Stimulated activated CD8-positive, alpha-beta memory T cell treated with anti-CD3 and anti-CD28 coated beads, Interleukin-4, amount 100 ng/mL, for 4 hours (primary cell): ENCODE measurements around the gene CHST3.

Experiments used
- DNase-seq, 2 donors: peaks; one replicate each; pipeline ENCODE4 v3.0.0-alpha.2; 2020; ENCODE audit warnings: low read depth in 2 of 2, low spot score in 1 of 2

The CHST3 gene

DNA sequence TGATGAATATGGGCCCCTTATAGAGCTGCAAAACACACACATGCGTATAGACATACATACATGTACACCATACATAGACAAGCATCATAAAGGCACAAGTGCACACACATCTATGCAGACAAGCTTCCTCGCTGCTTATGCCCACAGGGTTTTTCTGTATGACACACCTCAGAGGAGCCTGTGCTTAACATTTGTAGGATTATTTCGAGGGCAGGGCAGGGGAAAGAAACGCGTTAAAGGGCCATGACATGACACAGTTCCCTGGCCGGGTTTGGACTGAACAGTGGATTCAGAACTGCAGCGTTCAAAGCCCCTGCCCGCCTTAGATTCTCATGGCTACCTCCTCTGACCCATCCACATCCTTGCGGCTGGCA is 44.8 kb downstream of the CHST3 start:
- no peak for DNase-seq

DNA sequence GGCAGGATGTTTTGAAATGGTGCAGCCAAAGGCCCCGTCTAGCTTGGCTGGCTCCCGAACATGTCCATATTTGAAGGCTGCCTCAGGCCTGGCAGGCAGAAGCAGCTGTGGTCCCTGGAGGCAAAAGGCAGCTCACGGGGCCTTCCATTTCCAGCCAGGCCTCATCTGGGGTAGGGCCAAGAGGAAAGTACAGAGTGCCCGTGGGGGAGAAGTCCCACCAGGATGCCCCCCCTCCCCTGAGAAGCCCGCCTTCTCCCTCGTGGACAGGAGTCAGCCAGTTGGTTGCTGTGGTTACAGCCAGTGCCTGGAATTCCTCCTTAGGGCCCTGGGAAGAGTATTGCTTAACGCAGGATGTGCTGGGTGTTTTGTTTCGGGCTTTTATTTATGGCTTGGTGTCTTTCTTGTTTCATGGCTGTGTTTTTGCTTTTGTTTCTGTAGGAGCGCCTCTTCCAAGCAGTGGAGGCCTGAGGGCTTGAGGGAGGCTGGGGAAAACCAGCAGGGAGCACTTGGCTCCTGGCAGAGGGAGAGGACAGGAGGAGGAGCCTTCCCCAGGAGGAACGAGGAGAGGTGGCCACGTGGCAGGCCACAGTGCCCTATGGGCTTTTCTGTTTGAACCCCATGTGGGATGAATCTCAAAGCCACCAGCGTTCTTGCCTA is 45.4 kb downstream of the CHST3 start:
- no peak for DNase-seq

DNA sequence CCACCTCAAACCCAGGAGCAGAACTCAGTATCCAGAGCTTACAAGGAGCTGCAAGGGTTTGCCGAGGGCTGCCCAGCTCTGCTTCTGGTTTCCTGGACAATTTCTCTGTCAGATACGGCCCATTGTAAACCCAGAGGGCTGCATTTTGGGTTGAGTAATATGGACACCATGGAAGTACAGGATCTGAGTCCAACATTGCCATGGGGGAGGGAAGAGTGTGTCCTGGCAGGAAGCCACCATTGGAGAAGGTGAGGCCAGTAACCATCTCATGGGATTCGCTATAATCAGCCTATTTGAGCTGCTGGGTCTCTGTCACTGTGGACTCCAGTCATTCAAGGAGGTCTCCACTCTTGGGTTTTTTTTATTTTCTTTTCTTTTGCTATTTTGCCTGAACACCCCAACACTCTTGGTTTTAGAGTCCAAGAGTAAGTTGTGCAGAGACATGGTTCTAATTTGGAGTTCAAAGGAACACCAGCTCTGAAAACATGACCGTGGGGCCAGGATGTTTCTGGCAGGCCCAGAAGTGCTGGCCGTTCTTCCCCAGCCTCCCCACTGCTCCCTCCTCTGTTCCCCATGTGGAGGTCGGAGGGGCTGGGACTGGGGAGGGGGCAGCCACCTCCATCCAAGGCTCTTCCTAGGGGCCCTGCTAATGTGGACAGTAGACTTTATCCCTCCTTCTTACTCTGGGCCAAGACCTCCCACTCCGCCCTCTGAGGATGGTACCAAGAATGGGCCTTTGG is 46.2 kb downstream of the CHST3 start:
- DNase-seq = no peak

DNA sequence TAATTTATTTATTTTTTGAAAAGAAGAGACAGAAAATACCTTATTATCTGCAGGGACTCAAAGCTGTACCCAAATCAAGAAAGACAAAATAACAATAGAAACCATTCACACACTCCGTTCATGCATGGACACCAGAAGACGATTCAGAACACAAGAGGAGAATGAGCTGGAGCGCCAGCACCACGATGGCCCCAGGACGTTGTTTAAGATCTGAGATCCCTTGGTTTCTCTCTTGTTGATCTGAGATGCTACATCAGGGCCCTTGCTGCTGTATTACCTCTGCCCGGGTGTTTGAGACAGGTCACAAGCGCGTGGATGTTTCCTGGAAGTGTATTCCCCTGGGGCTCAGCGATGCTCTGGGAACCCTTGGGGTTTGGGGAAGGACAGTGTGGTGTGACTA is 46.8 kb downstream of the CHST3 start:
- no peak for DNase-seq

DNA sequence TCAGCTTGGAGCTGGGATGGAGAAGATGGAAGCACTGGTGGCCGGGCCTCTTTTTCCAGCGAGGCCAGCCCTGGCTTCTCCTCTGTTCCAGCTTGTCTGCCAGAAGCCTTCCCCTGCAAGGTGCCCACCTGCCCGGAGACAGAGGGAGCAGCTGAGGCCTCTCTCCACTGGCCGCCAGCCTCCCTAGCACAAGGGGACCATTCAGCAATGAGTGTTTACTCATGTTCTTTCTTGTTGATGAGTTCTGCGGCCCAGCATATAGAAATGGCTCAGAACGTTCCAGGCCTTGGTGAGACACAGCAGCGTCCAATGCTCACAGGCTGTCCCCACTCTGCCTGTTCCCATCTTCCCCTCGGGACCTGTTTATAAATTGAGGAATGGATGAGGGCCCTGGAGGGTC is 47.3 kb downstream of the CHST3 start:
- no peak for DNase-seq

DNA sequence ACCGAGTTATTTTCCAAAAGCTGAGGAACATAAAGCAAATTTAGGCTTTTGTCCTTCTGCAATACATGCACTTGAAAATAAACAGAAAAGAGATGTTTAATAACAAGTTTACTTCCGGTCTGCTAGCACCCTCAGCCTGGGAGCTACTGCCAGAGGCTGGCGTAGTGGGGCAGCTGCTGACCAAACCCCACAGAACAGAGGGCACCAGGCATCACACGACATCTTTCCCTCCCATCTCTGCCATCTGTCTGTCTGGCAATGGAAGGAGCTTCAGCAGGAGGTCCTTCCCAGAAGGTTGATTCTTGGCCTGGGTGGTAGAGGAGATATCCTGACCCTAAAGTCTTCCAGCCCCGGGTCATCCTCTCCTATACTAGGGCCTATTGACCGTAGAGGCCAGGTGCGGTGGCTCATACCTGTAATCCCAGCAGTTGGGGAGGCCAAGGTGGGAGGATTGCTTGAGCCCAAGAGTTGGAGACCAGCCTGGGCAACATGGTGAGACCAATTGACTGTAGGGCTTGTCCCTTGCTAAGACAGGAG is 47.8 kb downstream of the CHST3 start:
- DNase-seq = no peak

DNA sequence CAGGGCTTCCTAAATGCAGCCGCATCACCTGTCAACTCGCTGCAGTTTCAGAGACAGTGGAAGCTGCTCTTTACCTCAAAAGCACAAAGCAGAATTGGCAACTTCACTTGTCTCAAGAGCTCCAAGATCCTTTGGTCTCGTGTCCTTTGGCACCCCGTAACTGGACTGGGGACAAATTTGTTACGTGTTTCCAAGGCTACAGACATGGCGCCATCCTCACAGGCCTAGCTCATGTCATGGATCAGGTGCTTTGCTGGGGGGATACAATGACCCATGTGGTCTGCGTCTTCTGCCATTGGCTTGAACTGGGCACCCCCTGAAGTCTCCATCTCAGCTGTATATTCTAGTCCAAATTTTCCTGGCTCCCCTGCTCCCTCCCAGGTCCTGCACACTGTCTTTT is 48.6 kb downstream of the CHST3 start:
- DNase-seq = no peak

DNA sequence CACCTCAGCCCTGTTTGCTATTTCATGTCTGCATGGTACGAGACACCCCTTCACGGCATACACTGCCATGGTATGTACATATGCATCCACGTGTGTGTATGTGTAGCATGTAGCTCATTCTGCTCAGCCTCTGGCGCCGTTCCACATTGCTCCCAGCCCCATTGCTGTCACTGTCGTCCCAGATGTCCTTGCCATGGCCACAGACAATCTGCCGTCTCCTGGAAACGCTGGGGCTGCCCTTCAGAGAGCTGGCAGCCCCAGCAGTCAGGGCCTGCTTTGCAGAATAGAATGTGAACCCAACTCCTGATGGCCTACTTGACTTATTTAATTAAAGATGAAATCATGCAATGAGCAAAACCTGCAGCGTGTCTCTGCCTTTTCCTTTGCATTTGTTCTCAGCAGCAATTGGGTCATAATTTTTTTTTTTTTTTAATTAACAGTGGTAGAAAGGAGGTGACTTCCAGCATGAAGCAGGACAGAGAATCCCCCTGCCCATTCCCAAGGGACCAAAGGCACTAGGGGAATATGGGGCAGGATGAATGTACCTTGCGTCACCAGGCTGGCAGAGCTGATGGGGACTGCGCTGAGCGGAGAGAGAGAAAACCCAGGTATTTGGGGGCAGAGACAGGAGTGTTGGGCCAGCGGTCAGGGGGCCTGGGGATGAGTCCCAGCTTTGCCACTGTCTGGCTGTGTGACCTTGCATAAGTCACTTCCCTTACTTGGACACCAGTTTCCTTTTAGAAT is 49.2 kb downstream of the CHST3 start:
- no peak for DNase-seq

DNA sequence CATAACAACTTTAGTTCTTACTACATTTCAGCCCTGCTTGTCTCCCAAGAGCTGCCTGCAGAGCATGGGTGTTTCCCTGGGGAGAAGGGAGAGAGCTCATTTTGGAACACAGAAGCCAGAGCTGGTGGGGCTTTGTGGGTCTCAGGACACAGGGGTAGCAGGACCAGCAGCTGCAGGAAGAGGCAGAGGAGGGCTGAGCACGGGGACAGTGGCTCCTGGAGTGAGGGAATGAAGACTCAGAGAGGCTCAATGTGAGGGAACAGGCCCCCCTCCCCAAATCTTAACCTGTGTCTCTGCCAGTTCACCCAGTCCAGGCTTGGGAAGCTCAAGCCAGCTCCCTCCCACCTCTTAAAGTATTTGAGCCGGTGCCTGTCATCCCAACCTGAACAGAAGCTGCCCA is 50.0 kb downstream of the CHST3 start:
- DNase-seq = no peak

DNA sequence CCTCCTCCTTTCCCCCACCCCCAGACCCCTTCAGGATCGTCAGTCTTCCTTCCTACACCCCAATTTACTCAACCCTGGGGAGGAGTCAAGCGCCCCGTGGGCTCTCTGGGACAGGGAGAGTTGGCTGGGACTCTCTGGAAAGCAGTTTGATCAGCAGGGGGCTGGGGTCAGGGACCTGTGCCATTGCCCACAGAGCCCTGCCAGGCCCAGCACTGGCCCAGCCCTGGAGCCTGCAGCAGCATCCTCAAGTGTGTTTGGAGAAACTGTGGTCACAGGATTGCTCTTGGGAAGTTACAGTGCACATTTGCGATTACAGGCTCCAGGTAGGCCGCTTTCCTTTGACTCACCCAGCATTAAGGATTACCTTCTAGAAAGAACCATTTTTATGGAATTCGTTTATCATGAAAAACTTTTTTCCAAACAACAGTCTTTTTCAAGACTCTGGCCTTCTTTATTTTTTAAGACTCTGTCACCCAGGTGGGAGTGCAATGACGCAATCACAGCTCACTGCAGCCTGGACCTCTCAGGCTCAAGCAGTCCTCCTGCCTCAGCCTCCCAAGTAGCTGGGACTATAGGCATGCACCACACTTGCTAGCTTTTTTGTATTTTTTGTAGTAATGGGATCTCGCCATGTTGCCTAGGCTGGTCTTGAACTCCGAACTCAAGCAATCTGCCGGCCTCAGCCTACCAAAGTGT is 50.7 kb downstream of the CHST3 start:
- DNase-seq = no peak

DNA sequence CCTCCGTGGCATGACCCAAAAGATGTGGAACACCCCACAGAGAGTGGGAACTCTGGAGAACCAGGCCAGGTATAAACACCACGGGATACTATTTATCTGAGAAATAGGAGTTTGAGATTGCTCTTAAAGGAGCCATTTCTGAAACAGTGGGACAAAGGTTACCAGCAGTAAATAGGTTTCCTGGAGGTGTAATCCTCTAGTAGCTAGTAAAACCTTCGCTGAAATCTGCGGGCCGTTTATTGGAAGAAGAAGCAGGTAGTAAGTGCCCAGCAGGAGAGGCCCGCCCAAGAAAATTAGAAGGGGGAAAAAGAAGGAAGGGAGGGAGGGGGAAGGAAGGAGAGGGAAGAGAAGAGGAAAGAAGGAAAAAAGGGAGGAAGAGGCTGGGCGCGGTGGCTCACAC is 51.6 kb downstream of the CHST3 start:
- DNase-seq = no peak

DNA sequence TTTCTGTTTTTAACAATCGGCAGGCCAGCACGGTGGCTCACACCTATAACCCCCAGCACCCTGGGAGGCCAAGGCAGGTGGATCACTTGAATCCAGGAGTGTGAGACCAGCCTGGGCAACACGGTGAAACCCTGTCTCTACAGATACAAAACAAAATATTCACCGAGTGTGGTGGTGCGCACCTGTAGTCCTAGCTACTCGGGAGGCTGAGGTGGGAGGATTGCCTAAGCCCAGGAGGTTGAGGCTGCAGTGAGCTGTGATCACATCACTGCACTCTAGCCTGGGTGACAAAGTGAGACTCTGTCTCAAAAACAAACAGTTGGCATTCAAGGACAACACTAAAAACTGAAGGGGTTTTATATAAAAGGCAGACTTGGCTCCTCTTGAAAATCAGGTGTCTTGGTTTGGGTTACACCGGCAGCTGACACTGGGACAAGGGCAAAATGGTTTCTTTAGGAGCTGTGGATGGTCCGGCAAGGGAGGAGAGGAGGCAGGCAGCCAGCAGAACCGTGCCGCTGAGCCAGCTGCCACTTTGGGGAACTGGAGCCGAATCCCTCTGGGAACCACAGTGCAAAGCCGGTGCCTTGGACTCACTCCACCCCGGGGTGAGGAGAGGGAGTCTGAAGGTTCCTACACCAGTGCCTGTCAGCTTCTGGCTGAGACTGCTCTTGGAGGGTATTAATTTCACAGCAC is 52.6 kb downstream of the CHST3 start:
- no peak for DNase-seq

DNA sequence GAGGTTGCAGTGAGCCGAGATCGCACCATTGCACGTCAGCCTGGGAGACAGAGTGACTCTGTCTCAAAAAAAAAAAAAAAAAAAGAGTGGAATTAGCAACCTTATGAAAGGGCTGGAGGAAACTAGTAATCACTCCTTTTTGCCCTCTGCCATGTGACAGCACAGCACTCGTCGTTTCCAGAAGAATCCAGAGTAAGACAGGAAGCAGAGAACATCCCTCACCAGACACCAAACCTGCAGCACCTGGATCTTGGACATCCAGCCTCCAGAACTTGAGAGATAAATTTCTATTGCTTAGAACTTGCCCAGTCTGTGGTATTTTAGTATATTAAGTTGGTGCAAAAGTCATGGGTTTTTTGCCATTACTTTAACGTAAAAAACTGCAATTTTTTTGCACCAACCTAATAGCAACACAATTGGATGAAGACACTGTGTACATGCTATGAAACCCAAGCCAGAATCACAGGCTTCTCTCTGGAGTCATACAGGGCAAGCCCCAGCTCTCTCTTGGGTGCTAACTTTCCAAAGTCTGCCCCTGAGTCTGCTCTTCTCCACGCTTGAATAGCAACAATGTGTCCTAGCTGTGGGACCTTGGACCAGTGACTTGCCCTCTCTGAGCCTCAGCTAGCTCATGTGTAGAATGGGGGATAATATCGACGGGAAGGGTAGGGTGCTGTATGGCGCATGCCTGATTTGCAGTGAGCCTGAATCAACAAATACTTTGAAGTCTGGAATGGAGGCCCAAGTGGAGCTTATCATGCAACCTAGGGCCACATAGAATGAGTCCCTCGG is 55.1 kb downstream of the CHST3 start:
- DNase-seq = no peak

DNA sequence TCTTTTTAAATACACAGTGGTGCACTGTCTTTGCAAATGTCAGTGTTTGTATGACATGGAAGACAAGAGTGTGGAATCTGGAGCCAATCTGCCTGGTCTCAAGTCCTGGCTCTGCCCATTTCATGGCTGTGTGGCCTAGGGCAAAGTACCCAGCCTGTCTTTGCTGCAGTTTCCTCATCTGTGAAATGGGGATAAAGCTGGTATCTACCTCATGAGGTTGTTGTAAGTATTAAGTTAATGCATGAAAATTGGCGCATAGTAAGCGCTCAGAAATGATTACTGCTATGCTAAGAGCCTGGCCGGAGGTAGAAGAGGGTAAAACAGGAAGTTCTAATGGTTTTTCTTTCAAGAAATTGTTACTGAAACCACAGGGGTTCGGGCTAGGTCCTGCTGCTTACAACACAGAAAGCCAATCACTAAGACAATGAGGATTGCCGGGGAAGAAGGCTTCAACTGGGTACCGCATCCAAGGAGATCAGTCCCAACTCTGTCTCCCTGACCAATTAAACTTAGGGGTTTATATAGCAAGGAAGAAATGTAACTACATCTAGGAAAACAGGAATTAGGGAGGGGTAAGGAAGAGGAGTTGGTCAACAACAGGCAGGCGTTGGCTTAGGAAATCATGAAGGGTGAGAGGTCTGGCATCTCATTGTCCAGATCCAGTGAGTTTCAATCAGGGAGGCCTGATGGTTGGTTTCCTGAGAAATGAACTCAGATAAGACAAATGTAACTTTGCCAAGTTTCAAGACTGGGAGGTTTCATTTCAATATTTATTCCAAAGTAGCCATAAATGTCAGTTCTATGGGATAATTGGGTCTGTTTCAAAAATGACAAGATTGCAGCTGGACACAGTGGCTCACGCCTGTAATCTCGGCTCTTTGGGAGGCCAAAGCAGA is 57.0 kb downstream of the CHST3 start:
- no peak for DNase-seq

DNA sequence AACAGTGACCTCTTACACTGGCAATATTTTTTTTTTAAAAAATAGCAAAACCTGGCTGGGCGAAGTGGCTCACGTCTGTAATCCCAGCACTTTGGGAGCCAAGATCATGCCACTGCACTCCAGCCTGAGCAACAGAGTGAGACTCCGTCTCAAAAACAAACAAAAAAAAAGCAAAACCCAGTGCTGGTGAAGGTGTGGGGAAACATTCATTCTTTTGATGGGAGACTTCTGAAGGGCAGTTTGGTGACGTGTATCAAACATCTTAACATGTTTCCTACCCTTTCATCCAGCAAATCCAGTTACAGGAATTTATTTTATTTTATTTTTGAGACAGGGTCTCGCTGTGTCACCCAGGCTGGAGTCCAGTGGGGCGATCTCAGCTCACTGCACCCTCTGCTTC is 58.0 kb downstream of the CHST3 start:
- DNase-seq = no peak

DNA sequence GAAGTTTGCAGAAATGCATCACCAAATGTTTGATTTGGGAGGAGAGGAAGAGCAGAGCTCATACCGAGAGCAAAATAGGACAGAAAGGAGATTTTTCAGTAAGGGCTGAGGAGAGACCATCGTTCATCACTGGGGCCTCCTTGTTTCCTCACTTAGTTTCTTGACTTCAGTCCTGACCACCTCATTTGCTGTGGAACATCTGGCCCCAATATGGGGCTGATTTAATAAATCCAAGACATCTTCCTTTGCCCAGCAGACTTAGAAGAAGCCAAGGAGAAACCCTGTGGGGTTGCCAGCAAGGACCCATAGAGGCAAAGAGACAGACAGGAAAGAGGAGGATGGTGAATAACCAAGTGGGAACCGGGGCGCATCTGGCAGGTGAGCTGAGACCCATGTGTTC is 60.4 kb downstream of the CHST3 start:
- DNase-seq = no peak

DNA sequence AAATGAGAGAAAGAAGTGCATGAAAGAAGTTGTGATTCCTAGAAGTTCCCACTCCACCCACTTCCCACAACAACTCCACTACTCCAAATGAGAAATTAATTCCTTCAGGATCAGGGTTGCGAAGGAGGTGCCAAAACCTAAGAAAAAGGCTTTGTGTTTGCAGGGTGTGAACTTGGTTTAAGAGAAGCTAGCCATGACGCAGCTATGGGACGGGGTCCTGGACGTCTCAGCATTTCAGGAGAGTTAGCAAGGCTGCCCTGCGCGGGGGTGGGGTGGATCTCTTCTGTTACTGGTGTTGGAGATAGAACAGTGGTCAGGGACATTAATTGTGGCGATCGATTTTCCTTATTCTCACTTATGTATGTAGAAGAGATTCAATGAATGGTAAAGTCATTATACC is 61.2 kb downstream of the CHST3 start:
- DNase-seq = no peak

DNA sequence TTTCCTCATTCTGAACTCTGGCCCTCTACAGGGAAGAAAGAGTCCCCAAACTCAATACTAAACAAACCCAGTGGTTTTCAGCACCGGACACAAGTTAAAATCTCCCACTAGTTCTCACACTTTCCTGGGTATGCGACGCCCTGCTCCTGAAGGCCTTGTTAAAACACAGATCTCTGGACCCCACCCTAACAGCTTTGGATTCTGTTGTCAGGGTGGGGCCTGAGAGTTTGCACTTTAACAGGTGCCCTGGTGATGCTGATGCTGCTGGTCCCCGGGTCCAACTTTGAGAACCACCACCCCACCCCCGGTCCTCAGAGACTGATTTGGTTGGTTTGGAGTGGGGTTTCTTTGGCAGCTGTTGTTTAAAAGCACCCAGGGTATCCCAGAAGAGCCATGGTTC is 61.6 kb downstream of the CHST3 start:
- DNase-seq = no peak
